Gastrocnemius medialis (tissue), 4 donors: ENCODE measurements around the gene WNT3A.

Experiments used
- POLR2A ChIP-seq, 2 donors: fragments of 450-650 bp; IDR thresholded peaks; one replicate each; pipeline ENCODE4 v1.6.1; 2017; ENCODE audit warnings: antibody characterized with exemption in 2 of 2, mild to moderate bottlenecking in 2 of 2, moderate library complexity in 2 of 2
- TF ChIP-seq, protein P1 (sequence below), 5 experiments: fragments of 450-650 bp in 3 of 5; fragments of 200-600 bp in 2 of 5; sonication (generic) in 2 of 5; IDR thresholded peaks in 4 of 5; conservative IDR thresholded peaks in 1 of 5; 1 replicate in 4 of 5; 2 replicates in 1 of 5; pipeline ENCODE4 v1.5.1; 2016 to 2019; ENCODE audit warnings: antibody characterized with exemption in 5 of 5, mild to moderate bottlenecking in 3 of 5, moderate library complexity in 3 of 5

DNA sequence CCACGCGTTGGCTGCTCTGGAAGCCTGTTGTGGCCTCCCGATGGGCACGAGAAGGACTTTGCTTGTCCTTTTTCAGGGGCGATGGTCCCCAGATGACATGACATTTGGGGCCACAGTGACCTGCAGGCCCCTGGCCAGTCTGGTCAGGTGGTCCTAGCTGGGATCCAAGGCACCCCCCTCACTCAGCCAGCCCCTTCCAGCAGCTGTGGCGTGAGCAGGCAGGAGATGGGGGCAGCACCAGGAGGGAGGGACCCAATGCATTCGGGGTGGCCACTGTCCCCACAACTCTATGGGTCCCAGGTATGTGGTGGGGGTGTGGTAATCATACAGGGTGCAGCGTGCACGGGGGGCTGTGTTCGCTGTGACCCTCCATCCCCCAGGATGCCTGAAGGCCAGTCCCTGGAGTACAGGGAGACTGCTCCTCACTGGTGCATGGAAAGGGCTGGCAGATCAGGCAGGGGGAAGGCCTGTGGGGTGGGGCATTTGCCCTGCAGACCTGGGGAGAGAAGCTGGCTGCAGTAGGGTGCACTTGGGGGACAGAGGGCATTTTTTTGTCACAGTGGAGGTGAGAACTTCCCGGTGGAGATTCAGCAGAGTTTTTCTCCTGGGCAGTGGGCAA lies 31.7 kb downstream of the WNT3A start:
- TF ChIP-seq, protein P1, sequence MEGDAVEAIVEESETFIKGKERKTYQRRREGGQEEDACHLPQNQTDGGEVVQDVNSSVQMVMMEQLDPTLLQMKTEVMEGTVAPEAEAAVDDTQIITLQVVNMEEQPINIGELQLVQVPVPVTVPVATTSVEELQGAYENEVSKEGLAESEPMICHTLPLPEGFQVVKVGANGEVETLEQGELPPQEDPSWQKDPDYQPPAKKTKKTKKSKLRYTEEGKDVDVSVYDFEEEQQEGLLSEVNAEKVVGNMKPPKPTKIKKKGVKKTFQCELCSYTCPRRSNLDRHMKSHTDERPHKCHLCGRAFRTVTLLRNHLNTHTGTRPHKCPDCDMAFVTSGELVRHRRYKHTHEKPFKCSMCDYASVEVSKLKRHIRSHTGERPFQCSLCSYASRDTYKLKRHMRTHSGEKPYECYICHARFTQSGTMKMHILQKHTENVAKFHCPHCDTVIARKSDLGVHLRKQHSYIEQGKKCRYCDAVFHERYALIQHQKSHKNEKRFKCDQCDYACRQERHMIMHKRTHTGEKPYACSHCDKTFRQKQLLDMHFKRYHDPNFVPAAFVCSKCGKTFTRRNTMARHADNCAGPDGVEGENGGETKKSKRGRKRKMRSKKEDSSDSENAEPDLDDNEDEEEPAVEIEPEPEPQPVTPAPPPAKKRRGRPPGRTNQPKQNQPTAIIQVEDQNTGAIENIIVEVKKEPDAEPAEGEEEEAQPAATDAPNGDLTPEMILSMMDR (IDR thresholded peaks at IDR 0.05 in 4 of 5, conservative IDR thresholded peaks at IDR 0.05 in 1 of 5), result no peak
- TF ChIP-seq POLR2A (IDR thresholded peaks at IDR 0.05), result no peak
